OCI-LY1 (cell line): ENCODE measurements around the gene SYT1.
"Not testable (repeated sequence)": the region's sequence is repeated elsewhere in the genome, so short reads cannot be mapped to it uniquely, and the experiment has no call there.

ENCODE experiments used
- EZH2 ChIP-seq: fragments of 200-600 bp; sonication (generic), shearing (Covaris generic); IDR thresholded peaks from 2 replicates; pipeline ENCODE4 v1.8.0; 2017; ENCODE audit warnings: borderline replicate concordance, mixed run types, mild to moderate bottlenecking, antibody characterized with exemption, low read length, moderate library complexity, mixed read lengths
- TF ChIP-seq, protein P1 (sequence below): fragments of 200-600 bp; sonication (generic), shearing (Covaris generic); IDR thresholded peaks from 2 replicates; pipeline ENCODE4 v1.5.1; 2017; ENCODE audit warnings: mild to moderate bottlenecking, antibody characterized with exemption, low read length, moderate library complexity, mixed read lengths

- TF ChIP-seq, protein P1, sequence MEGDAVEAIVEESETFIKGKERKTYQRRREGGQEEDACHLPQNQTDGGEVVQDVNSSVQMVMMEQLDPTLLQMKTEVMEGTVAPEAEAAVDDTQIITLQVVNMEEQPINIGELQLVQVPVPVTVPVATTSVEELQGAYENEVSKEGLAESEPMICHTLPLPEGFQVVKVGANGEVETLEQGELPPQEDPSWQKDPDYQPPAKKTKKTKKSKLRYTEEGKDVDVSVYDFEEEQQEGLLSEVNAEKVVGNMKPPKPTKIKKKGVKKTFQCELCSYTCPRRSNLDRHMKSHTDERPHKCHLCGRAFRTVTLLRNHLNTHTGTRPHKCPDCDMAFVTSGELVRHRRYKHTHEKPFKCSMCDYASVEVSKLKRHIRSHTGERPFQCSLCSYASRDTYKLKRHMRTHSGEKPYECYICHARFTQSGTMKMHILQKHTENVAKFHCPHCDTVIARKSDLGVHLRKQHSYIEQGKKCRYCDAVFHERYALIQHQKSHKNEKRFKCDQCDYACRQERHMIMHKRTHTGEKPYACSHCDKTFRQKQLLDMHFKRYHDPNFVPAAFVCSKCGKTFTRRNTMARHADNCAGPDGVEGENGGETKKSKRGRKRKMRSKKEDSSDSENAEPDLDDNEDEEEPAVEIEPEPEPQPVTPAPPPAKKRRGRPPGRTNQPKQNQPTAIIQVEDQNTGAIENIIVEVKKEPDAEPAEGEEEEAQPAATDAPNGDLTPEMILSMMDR = not testable (repeated sequence)
- TF ChIP-seq EZH2 = not testable (repeated sequence)
Measured at GRCh38 chr12:78840518-78841019, 24.0 kb upstream of the SYT1 start.
